Testis (tissue), 2 donors: ENCODE results near the gene PCNT.

Experiments used
- POLR2A ChIP-seq: fragments of 450-650 bp; IDR thresholded peaks from one replicate; pipeline ENCODE4 v1.6.1; 2017; ENCODE audit warnings: antibody characterized with exemption, mild to moderate bottlenecking, moderate library complexity
- TF ChIP-seq, protein P1 (sequence below), 3 experiments: fragments of 450-650 bp in 2 of 3; fragments of 200-600 bp in 1 of 3; sonication (generic) in 1 of 3; IDR thresholded peaks; one replicate each; pipeline ENCODE4 v1.5.1; 2016 to 2019; ENCODE audit warnings: antibody characterized with exemption in 3 of 3, mild to moderate bottlenecking in 2 of 3, moderate library complexity in 1 of 3

DNA sequence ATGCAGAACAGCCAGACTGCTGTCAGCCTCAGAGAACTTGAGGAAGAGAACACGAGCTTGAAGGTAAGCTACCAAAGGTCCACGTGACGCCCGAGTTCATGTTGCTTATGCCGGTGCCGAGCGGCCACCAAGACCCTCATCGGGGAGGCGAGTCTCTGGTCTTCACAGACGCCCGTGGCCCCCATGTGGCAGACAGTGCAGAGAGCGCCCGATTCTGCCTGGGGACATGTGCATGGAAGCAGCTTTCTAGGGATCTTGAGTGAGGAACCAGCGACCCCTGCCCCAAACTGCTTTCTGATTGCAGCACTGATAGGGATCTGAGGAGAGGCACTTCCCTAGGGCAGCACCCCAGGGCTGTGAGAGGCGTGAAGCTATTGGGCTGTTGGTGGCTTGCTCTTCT is 78.5 kb downstream of the PCNT start:
- TF ChIP-seq, protein P1, sequence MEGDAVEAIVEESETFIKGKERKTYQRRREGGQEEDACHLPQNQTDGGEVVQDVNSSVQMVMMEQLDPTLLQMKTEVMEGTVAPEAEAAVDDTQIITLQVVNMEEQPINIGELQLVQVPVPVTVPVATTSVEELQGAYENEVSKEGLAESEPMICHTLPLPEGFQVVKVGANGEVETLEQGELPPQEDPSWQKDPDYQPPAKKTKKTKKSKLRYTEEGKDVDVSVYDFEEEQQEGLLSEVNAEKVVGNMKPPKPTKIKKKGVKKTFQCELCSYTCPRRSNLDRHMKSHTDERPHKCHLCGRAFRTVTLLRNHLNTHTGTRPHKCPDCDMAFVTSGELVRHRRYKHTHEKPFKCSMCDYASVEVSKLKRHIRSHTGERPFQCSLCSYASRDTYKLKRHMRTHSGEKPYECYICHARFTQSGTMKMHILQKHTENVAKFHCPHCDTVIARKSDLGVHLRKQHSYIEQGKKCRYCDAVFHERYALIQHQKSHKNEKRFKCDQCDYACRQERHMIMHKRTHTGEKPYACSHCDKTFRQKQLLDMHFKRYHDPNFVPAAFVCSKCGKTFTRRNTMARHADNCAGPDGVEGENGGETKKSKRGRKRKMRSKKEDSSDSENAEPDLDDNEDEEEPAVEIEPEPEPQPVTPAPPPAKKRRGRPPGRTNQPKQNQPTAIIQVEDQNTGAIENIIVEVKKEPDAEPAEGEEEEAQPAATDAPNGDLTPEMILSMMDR (IDR thresholded peaks at IDR 0.05) = no peak
- TF ChIP-seq POLR2A = no peak
